ENCODE results near the gene CREB1. TPM values are rescaled to one million over a fixed set of nuclear protein-coding genes. Genes with fewer than 3 reads are reported as not detected.
"Not testable (repeated sequence)": the region's sequence is repeated elsewhere in the genome, so short reads cannot be mapped to it uniquely, and the experiment has no call there.

Gene CREB1
- 93.2 TPM for total RNA-seq

- DNase-seq (ENCODE audit: low read depth in 2 of 3, low spot score in 2 of 3), result peak; percentile 100
Observed at GRCh38 chr2:207529330-207530159, at the start of gene CREB1. Gene CREB1, plus strand, starts transcription at chr2:207529962. Its CDS starts 25,674 bp downstream, at chr2:207555636.

- no peak for DNase-seq (ENCODE audit: low read depth in 2 of 3, low spot score in 2 of 3)
Observed at GRCh38 chr2:207480521-207481040, 49.2 kb upstream of the CREB1 start.

GRCh38 chr2:207481924-207482323 is 47.8 kb upstream of the CREB1 start:
- no peak for DNase-seq (ENCODE audit: low read depth in 2 of 3, low spot score in 2 of 3)

- DNase-seq (ENCODE audit: low read depth in 2 of 3, low spot score in 2 of 3), result no peak
Observed at GRCh38 chr2:207482630-207483029, 47.1 kb upstream of the CREB1 start.

- no peak for DNase-seq (ENCODE audit: low read depth in 2 of 3, low spot score in 2 of 3)
Observed at GRCh38 chr2:207483066-207483465, 46.7 kb upstream of the CREB1 start.

- DNase-seq (ENCODE audit: low read depth in 2 of 3, low spot score in 2 of 3), result no peak
Observed at GRCh38 chr2:207483477-207483876, 46.3 kb upstream of the CREB1 start.

GRCh38 chr2:207484444-207485391 is 45.0 kb upstream of the CREB1 start:
- DNase-seq (ENCODE audit: low read depth in 2 of 3, low spot score in 2 of 3), result no peak

GRCh38 chr2:207487650-207488311 is 42.0 kb upstream of the CREB1 start:
- DNase-seq (ENCODE audit: low read depth in 2 of 3, low spot score in 2 of 3), result no peak

- DNase-seq (ENCODE audit: low read depth in 2 of 3, low spot score in 2 of 3), result no peak
Observed at GRCh38 chr2:207489251-207489650, 40.5 kb upstream of the CREB1 start.

- no peak for DNase-seq (ENCODE audit: low read depth in 2 of 3, low spot score in 2 of 3)
Observed at GRCh38 chr2:207490441-207490840, 39.3 kb upstream of the CREB1 start.

GRCh38 chr2:207491086-207491485 is 38.7 kb upstream of the CREB1 start:
- DNase-seq (ENCODE audit: low read depth in 2 of 3, low spot score in 2 of 3), result no peak

- peak in 1 of 3 donors; percentile 48 for DNase-seq (ENCODE audit: low read depth in 2 of 3, low spot score in 2 of 3)
Observed at GRCh38 chr2:207491956-207492355, 37.8 kb upstream of the CREB1 start.

GRCh38 chr2:207492461-207492860 is 37.3 kb upstream of the CREB1 start:
- DNase-seq (ENCODE audit: low read depth in 2 of 3, low spot score in 2 of 3), result no peak

GRCh38 chr2:207494137-207494536 is 35.6 kb upstream of the CREB1 start:
- no peak for DNase-seq (ENCODE audit: low read depth in 2 of 3, low spot score in 2 of 3)

GRCh38 chr2:207496936-207497335 is 32.8 kb upstream of the CREB1 start:
- DNase-seq (ENCODE audit: low read depth in 2 of 3, low spot score in 2 of 3), result not testable (repeated sequence)

- no peak for DNase-seq (ENCODE audit: low read depth in 2 of 3, low spot score in 2 of 3)
Observed at GRCh38 chr2:207497596-207497995, 32.2 kb upstream of the CREB1 start.

GRCh38 chr2:207498427-207498826 is 31.3 kb upstream of the CREB1 start:
- no peak for DNase-seq (ENCODE audit: low read depth in 2 of 3, low spot score in 2 of 3)

- peak in 1 of 3 donors; percentile 66 for DNase-seq (ENCODE audit: low read depth in 2 of 3, low spot score in 2 of 3)
Observed at GRCh38 chr2:207499114-207499513, 30.6 kb upstream of the CREB1 start.

GRCh38 chr2:207501802-207502576 is 27.8 kb upstream of the CREB1 start:
- DNase-seq (ENCODE audit: low read depth in 2 of 3, low spot score in 2 of 3), result no peak
